ENCODE data around the gene MYL5. TPM values are rescaled to one million over a fixed set of nuclear protein-coding genes. Genes with fewer than 3 reads are reported as not detected.

The MYL5 gene, protein sequence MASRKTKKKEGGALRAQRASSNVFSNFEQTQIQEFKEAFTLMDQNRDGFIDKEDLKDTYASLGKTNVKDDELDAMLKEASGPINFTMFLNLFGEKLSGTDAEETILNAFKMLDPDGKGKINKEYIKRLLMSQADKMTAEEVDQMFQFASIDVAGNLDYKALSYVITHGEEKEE
- 6.1 and 14.7 TPM in 2 replicates for total RNA-seq

DNA sequence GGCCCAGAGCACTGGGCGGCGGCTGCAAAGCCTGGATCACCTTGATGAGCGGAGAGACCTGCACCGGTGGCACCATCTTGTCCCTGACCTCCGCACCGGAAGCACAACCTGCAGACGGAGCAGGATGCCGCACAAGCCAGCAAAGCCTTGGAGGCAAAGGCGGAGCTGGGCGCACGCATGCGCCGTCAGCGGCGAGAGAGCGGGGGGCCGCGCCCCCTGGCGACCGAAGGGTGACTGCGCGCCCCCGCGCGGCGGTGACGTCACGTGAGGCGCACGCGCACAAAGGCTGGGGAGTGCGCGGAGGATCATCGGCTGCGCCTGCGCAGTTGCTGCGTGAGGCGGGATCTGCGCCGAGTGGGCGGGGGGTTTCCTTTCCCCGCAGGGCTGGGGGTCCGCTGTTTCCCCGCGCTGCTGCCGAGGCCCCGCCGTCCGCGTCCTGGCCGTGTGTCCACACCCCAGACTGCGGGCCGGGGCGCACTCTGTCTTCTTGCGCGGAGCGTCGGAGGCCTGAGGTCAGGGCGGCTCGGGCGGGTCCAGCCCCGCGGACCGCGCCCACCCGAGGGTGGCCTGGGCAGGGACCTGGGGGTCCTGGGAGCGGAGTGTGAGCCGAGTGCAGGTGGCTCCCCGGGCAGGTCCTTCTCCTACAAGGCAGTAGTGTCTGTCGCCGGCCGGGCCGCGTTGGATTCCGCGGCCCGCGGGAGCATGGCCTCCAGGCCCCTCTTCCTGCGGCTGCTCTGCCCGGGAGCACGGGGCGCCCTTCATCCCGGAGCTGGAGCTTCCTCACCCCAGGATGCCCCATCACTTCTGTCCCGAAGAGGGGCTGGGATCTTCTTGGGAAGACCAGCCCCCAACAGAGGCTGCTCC lies at the start of gene MYL5, which contains the start of gene ATP5ME:
Gene MYL5 (plus strand): TSS at position 371 of the 864 bp plus-strand sequence. CDS start 3,485 bp downstream, outside the sequence.
Gene ATP5ME (minus strand): TSS at position 105 of the 864 bp plus-strand sequence. CDS start 29 bp downstream, at position 76.

DNA sequence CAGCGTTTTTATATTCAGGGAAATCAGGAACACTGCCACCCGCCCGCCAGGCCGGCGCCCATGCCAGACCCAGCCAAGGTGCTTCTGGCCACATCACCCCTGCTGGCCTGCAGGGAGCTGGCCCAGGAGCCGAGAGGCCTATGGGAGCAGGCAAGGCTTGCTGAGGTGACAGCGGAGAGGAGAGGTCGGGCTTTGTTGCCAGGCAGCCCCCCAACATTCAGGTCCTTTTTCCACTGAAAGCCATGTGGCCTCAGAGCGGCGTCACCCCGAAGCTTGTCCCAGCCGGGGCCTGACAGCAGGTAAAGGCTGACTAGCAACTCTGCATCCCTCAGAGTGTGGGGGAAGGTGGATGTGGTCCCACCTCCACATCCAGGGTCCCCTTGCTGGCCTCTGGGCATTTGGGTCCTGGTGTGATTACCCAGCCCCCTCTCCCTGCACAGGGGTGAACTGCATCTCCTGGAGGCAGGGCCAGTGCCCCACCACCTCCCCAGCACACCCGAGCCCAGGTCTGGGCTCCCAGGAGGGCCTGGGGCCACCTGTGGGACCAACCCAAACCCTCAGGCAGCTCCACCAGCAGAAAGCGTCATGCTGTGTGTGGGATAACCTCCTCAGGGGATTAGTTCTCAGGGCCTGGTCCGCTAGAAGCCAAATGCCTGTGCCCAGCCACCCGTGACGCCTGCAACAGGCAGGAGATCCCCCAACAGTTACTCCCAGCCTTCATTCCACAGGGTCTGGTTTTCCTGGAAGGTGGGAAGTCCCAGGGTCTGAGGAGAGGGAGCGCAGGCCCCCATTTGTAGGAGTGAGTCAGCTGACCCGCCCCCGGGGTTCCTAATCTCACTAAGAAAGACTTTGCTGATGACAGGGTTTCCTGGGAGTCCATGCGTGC lies 49.4 kb upstream of the MYL5 start, which contains the start of gene PDE6B:
Gene PDE6B (plus strand): TSS at position 869 of the 886 bp plus-strand sequence. CDS start 54 bp downstream, outside the sequence.

DNA sequence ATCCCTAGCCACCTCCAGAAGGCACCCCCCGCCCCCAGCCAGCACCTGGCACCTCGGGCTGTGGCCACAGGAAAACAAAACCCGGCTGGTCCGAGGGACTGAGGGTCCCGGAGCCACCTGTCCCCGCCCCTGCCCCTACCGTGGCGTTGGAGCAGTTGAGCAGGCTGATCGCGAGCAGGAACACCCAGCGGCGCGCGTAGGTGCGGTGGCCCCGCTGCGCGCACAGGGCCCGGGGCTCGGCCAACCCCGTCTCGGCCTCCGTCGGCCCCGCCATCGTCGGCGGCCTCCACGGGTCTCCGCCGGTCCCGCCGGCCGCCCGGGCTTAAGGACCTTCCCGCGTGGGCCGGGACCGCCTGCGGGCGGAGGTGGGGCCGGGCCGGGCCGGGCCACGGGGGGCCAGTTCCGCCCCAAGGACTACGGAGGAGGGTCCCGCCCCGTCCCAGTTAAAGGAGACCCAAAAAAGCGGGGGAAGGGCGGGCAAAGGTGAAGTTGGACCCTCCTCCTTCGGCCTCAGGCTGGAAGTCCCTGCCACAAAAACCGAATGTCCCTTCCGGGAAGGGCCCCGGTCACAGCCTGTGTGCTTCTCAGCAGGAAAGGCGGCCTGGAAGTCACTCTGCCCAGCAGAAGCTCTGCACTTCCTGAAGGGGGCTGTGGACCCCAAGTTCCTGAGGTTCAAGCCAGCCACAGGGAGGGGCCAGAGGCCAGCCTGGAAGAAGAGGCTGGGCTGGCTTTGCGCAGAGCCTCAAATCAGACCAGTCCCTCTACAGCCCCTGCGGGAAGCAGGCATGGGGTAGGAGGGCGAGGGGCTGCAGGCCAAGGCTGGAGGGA lies 14.7 kb downstream of the MYL5 start, which contains the start of gene SLC49A3:
Gene SLC49A3 (minus strand): TSS at position 298 of the 828 bp plus-strand sequence. CDS start 24 bp downstream, at position 274.

DNA sequence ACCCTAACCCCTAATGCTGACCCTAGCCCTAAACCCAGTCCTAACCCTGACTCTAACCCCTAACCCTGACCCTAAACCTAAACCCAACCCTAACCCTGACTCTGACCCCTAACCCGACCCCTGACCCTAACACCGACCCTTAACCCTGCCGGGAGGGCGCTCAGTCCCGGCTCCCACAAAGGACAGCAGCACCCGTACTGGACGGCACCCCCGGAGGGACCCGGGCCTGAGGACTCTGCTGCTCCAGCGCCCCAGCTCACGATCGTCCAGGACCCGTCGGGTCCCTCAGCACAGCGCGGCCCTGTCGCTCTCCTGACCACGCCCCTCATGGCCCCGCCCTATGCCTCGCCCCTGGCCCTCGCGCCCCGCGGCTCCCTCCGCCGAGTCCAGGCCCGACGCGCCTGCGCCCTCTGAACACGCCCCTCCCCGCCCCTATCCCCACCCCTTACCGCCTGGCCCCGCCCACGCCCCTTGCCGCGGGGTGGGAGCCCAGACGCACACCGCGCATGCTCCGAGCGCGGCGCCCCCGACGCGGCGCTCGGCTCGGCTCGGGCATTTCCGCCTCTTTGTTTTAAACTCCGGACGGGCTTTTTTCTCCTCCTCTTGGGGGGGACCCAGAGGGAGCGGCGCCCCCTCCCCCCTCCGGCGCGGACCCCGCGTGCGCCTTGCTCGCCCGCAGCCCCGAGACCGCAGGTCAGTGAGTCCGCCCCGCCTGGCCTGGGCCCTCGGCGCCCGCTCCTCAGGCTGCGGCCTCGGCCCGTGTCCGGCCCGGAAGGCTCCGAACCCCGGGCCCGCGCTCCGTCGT lies 31.1 kb downstream of the MYL5 start, which contains the start of gene PCGF3:
Gene PCGF3 (plus strand): TSS at position 555 of the 805 bp plus-strand sequence. CDS start 27,849 bp downstream, outside the sequence.

Other genes with a start within 250 kb of the MYL5 start
- 10.3 and 12.3 TPM in 2 replicates for gene ZNF721, start 175.4 kb upstream of the MYL5 start, total RNA-seq
- 30.4 and 31.8 TPM in 2 replicates for gene PIGG, start 175.3 kb upstream of the MYL5 start, total RNA-seq
- not detected in 2 replicates for gene TMEM271, start 98.2 kb upstream of the MYL5 start, total RNA-seq
- gene PDE6B, start 49.0 kb upstream of the MYL5 start, total RNA-seq: not detected in 2 replicates
- 74.0 and 78.8 TPM in 2 replicates for gene ATP5ME, start 266 bp upstream of the MYL5 start, total RNA-seq
- 9.0 and 11.0 TPM in 2 replicates for gene SLC49A3, start 14.6 kb downstream of the MYL5 start, total RNA-seq
- 25.6 and 53.5 TPM in 2 replicates for gene PCGF3, start 31.3 kb downstream of the MYL5 start, total RNA-seq
- not detected in 2 replicates for gene CPLX1, start 151.6 kb downstream of the MYL5 start, total RNA-seq

All from cardiac ventricle fibroblast (primary cell).